NCI-H510A (cell line): Measurements from ENCODE around the gene SLC25A13.

ENCODE experiments used
- DNase-seq: peaks from one replicate; lab custom pipeline; 2025; lab: John Stamatoyannopoulos, UW

The SLC25A13 gene

DNA sequence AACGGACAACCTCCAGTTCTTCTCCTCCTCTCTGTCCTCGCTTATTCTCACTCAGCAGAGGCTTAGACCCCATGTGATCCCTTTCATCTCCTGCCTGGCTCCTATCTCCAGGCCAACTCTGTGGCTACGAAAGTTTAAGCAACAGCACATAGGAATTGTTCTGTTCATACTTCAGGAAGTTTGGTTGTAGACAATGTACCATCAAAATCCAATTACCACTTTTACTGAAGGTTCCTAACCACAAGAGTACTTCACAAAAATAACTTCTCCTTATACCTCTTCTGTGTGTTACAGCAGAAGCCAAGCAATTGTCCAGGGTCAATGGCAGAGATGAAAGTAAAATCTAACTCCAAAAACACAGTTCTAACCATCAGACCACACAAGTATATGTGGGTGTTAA lies 80.0 kb downstream of the SLC25A13 start:
- DNase-seq, result no peak

DNA sequence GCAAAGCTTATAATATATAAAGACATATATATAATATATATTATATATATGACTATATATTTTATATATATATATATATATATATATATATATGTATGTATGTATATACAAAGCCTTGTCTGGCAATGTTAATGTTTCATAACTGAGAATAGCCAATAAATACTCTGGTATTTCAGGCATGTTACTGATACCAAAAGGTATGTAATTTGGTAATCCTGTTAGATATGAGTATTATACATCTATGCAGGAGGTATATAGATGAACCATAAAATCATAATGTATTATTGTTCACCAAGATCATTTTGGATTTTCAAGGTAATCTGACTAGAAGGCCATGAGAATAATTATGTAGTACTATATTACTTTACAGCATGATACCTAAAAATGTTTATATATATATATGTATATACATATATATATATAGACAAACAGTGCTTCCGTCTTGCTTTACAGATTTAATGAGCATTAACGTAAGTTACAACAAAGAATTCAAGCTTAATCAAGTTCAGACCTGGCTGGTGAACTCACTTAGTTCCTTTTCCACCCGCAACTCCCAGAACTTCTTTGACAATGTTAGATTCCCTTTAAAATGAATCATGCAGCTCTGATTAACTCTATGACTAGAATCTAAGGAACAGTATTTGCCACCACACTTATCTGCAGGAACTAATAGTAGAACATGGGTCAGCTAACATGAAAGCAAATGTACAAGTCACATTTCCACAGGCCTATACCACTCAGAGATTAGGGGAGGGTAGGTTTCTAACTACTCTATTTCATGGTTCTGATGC lies 82.7 kb downstream of the SLC25A13 start:
- DNase-seq, result no peak

DNA sequence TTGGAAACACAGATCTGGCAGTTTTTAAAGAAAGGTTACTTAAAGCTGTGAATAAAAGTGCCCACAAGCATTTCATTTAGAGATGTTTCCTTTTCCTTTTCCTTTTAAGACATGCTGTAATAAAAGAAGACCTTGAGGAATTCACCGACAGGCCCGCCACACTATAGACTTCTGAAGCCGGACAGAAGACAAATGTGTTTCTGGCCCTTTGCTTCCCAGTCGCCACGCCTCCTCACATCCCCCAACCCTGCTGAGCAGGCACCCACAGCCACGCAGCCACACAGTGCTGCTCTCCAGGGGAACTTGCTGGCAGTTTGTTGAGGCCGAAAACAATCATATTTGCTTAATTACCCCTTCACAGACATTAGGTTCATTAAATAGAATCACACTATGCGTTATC lies 83.4 kb downstream of the SLC25A13 start:
- DNase-seq, result no peak

DNA sequence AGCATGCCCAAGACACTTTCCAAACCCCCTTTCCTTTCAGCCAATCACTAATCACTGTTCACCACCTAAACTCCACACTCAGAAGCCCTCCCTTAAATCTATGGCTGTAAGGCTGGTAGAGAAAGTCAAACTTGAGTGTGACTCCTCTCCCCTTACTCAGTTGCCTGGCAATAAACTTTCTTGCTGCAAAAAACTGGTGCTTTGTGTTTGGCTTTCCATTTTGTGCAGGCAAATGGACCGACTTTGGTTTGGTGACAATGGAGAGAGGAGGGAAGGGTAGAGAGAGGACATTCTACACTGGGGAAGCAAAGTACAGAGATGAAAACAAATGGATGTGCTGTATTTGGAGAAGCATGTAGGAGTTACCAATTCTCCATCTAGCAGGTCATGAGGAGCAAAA lies 84.9 kb downstream of the SLC25A13 start:
- no peak for DNase-seq

DNA sequence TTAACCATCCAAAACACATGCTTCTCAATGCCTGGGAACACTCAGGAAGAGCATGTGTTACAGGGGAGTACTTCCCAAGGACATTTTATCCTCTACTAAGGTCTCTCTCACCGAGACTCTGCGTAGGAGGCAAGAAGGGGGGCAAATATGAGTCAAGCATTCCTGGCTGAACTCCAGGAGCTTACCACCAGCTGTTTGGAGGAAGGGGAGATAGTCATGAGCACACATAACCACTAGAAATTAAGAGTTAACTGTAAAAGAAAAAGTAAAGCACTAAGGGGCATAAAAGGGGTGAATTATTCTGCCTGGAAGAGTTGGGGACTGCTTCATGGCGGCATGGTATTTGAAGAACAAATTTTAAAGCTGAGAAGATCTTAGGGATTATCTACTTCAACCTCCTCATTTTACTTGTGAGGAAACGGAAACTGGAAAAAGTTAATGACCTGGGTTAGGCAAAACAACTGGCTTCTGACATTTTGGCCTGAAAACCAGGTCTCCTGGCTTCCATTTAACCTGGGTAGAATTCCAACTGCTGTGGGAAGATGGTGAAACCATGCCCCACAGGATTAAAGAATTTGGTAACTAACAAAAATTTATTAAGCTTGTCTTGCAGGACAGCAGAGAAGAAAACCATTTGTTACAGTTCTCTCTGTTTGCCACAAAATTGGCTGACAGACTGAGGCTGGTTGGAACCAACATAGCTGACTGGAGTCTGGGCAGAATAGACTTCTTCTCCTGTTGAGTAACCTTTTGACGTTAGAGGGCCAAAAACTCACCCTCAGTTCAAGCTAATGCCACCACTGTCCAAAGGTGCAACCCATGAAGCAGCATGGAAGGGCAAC lies 85.5 kb downstream of the SLC25A13 start:
- no peak for DNase-seq

DNA sequence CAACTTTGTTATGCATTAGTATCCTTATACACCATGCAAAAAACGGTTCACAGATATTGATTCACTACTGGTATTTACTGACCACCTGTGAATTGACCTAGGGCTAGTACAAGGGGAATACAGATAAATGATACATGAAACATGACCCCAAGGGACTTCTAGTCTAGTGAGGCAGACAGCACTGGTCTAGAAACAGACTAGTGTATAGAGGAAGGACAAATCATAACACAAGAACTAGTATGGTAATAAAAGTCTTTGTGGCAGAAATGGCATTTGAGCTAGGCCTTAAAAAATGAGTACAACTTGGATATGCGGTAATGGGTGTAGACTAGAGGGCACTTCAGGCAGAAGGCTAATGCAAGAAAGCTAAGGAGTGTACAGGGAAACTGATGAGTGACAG lies 86.6 kb downstream of the SLC25A13 start:
- DNase-seq, result no peak

DNA sequence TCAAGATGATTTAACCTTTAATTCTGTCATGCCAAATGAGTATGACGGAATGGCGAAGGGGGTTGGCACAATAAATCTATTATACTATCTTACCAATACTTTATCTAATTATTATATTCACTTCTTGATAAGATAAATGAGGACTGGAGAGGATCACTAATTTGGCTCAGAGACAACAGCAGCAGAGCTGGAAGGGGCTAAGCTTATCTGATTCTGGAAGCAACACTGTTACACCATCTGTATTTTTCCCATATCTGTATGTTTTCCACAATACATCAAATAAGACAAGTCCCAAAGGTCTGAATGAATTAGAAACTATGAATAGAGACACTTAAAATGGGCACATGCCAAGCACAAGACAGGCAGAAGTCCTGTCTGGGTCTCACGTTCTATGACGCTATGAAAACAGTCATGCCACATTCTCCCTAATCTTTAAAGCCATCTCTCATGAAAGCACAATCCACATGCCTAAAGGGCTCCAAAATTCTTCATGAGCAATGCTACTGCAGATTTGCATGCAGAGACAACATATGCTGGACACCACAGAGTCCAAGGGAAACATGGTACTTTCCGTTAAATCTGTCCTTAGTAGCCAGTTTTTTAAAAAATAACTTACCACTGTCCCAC lies 88.3 kb downstream of the SLC25A13 start:
- no peak for DNase-seq

DNA sequence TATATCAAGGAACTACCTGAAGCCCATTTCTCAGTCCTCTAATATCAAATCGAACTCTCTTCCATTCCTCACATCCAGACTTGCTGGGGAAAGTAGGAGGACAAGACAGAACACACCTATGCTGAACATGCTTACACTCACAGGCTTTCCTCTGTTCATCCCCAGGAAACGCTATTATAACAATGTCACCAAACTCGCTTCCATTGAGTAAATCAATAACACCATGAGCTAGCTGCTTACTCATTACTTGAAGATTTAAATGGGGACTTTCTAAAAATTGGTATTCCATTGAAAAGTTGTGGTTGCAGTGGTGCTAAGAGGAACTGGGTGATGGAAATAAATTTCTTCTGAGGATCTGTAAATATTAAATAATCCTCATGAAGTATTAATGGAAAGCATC lies 88.8 kb downstream of the SLC25A13 start:
- no peak for DNase-seq

DNA sequence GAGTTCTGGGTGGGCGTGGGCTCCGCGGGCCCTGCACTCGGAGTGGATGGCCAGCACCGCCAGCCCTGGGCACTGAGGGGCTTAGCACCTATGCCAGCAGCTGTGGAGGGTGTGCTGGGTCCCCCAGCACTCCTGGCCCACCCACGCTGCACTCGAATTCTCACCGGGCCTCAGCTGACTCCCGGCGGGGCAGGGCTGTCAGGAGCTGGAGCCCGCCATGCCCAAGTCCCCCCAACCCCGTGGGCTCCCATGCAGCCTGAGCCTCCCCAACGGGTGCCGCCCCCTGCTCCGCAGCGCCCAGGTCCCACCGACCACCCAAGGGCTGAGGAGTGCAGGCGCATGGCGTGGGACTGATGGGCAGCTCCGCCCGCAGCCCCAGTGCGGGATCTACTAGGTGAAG lies 93.1 kb downstream of the SLC25A13 start:
- DNase-seq, result no peak

DNA sequence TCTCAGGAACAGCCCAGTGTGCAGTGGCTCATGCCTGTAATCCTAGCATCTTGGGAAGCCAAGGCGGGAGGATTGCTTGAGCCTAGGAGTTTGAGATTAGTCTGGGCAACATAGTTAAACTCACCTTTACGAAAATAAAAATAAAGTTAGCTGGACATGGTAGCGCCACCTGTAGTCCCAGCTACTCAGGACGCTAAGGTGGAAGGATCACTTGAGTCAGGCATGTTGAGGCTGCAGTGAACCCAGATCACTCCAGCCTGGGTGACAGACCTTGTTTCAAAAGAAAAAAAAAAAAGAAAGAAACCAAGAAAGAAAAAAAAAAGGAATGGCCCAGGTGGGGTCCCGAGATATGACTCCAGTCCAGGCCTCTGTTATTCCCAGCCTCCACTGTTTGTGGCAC lies 96.6 kb downstream of the SLC25A13 start:
- DNase-seq, result no peak

DNA sequence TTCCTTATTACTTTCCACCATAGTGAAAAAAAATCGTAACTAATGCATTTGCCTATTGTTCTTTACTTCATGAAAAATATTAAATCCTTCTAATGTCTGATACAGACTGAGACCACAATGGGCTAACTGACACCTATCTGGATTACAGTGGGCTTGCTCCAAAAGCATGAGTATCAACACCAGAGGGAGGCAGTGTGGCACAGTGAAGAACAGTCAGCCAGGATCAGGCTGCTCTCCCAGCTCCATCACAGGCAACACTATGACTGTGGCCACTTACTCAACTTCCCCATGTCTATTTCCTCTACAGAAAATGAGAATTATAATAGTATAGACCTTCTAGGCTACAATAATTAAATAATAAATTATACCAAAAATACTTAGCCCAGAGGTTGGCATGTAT lies 97.2 kb downstream of the SLC25A13 start:
- DNase-seq, result no peak

DNA sequence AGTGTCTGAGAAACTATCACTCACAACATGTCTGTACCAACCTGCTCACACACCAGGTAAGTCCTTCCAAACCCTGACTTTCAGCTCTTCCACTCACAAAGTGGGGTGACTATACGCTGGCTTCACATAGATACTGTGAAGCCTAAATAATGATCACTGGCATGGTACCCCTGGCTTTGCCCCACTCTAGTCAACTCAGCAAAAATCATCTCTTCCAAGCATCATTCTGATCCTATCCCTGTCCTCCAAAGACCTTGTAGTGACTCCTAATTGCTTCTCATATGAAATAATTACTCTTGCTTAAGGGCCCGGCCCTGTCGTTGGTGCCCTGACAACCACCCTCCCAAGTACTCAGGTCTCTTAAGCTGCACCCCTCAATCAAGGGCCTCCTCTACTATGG lies 97.8 kb downstream of the SLC25A13 start:
- no peak for DNase-seq

DNA sequence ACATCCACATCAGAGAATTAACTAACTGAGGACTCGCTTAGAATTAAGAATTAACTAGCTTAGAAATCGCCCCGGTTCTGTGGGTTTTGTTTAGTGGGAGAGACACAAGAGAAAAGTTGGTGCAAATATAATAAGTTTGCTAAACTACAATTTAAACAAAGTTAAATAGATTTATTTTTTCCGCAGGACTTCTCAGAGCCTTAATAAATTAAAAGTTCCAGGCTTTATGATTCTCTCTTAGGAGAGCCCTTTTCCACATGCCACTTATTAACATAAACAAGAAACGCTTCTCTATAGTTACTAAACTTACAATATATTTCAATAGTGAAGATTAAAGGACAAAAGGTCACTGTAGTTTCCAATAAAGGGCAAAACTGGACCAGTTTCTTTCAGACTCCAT lies 100.0 kb downstream of the SLC25A13 start:
- DNase-seq, result no peak

DNA sequence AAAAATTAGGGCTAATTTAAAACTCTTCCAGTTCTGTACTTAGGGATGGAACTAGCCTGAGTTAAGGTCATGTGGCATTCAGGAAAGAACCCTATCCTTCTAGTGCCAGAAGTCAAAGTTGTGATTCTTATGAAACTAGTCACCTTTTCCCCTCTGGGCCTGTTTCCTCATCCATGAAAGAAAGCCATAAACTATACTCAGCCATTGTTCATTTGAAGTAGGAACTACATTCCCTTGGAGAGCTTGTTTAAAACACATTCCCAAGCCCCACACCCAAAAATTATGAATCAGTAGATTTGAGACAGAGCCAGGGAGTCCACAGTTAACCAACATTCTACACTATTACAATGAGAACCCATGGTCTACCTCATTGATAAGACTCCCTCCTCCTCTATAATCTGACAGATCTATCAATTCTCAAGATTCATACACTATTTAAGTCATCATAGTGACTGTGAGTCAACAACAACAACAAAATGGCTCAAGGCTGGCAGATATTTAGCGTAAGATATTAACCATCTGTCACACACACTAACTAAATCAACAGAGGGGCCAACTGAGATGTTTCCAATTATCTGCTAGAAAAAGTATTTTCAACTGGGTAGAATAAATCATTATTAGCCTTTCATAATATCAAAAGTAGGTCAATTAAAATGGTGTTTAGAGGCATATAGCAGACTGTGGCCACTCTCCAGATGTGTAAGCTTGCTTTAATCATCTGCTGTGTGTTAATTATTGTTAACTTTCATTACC lies 102.3 kb downstream of the SLC25A13 start:
- no peak for DNase-seq

DNA sequence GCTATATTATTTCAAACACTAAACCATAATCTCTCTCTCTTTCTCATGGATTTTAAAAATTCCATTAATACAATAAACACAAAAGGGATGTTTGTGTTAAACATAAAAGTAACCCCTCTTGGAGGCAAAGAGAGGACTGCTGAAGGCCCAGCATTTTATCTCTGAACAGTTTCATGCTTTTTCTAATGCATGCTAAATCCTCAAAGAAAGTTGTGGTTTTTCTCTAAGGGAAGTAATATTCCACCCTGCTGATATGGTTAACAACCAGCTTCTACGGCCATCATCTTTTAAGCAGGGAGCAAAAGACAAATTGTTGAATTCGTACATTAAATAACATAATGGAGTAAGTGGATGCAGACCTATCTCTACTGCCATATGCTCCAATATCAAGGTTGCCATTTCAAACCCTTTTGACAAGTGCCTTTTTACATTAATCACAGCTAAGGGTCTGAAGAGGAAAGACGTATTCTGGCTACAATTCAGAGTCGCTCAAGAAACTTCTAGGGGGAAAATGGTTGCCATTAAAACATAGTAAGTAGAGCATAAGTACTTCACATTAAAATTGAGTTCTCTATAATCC lies 103.1 kb downstream of the SLC25A13 start:
- no peak for DNase-seq

DNA sequence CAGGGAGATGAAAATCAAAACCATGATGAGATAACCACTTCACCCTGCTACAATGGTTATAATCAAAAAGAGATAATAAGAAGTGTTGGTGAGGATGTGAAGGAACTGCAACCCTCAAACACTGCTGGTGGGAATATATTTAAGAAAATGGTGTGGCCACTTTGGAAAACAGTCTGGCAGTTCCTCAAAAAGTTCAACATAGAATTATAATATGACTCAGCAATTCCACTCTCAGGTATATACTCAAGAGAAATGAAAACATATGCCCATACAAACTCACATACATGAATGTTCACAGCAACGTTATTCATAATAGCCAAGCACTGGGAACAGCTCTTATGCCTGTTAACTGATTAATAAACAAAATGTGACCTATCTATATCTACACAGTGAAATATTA lies 104.8 kb downstream of the SLC25A13 start:
- DNase-seq, result no peak

DNA sequence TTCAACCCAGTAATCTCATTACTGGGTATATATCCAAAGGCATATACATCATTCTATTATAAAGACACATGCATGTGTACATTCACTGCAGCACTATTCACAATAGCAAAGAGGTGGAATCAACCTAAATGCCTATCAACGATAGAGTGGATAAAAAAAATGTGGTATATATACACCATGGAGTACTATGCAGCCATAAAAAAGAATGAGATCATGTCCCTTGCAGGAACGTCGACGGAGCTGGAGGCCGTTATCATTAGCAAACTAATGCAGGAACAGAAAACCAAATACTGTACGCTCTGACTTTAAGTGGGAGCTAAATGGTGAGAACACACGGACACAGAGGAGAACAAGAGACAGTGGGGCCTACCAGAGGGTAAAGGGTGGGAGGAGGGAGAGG lies 105.5 kb downstream of the SLC25A13 start:
- no peak for DNase-seq

DNA sequence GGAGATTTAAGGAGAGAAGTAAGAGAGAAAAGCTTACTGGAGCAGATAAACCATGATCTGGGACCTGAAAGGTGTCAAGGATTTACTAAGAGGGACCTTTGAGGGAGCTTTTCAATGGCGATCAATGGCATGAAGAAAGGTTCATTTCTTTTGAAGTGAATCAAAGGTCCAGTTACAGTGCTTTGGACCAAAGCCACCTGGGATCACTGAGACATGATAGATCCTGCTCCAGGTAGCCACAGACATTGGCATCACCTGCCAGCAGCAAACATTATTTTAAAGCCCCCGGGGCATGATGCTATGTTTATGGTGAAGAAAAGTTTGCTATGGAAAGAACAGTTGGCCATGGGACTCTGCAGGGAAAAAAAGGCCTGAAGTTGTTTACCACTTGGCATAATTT lies 109.4 kb downstream of the SLC25A13 start:
- DNase-seq, result no peak

DNA sequence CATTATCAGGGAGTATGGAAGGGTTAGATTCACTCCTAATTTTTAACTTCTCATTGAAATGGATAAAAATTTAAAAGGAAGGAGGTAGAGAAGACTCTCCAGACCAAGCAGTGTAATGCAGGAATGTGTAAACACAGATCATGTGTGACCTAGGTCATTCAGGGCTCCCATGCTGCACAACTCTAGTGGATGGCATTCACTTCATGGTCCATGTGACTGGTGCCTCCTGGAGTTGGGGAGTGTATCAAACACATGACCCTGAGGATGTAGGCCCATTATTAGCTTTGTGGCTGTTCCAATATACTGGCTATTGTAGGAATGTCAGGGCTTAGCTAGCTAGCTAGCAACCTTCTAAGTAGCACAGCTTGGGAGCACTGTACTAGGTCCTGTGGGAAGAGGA lies 109.9 kb downstream of the SLC25A13 start:
- no peak for DNase-seq

DNA sequence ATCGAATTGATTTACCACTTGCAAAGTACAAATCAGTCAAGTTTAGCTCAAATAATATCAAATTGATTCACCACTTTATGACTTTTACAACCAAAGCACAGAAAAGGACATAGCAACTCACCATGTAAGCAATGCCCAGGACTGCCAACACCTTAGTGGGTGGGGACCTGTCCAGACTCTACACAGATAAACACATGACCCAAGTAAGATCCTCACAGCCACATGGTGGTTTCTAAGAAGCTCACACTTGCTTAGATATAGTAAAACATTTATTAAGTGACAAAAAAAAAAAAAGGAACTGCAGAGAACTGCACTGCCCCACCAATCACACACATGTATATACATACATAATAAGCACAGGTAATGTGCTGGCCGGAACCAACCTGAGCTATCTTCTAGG lies 116.2 kb downstream of the SLC25A13 start:
- DNase-seq, result no peak

DNA sequence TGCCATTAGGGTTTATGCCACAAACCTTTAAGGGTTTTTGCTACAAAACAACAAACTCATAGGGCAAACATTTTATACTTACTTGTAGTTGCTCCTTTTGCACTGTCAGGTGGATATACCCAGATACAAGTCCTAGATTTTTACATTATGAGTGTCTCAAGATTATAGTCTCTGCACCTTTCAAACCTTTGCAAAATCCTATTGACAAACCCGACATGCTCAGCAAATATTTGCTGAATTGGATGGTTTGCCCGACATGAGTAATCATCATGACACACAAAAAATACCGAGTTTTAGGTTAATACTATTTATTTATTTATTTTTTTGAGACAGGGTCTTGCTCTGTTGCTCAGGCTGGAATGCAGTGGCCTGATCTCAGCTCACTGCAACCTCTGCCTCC lies 117.3 kb downstream of the SLC25A13 start:
- DNase-seq, result no peak

DNA sequence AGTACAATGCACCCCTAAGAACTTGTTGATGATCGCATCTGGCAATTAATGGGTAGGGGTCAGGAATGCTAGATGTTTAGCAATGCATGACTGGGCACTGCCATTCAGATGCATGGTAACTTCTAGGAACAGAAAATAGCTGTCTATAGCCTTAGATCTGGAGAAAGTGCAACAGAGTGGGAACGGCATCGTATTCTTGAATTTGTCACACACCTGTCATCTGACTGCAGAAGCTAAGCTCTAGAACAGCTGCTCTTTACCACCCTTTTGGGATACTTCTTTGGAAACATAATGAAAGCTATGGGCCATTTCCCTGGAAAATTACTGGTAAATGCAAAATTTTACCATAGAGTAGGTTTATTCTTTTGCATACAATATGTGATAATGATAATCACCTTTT lies 118.1 kb downstream of the SLC25A13 start:
- no peak for DNase-seq
